GM12891 (cell line): ENCODE results near the gene TRPV6.

ENCODE experiments used
- POLR2A ChIP-seq: IDR thresholded peaks from 2 replicates; pipeline ENCODE4 v1.6.1; 2011; ENCODE audit warnings: low read depth, low read length, control low read depth
- POLR2AphosphoS5 ChIP-seq: IDR thresholded peaks from 2 replicates; pipeline ENCODE4 v1.6.1; 2011; ENCODE audit warnings: low read depth, low read length, control low read depth
- TAF1 ChIP-seq: IDR thresholded peaks from 2 replicates; pipeline ENCODE4 v1.6.1; 2011; ENCODE audit warnings: low read depth, low read length, control low read depth

GRCh38 chr7:142917447-142917846 lies 31.9 kb upstream of the TRPV6 start:
- TF ChIP-seq POLR2A (no peak), POLR2AphosphoS5 (no peak), TAF1 (no peak)
